ENCODE results near the gene STK24.

Gene STK24

GRCh38 chr13:98528663-98529064 lies 48.2 kb downstream of the STK24 start:
- DNase-seq (ENCODE audit: low read depth, low spot score): peak; percentile 28
- TF ChIP-seq CTCF (IDR thresholded peaks at IDR 0.05; ENCODE audit: low read depth, low read length): no peak
- no peak overlapping the region for H3K4me3 ChIP-seq (ENCODE audit: low read depth, low read length)
- in situ Hi-C loops (cut with HindIII; ENCODE audit: low sequenced_read_pairs): no loop called here

GRCh38 chr13:98527526-98527925 lies 49.4 kb downstream of the STK24 start:
- no peak for DNase-seq (ENCODE audit: low read depth, low spot score)
- no peak overlapping the region for H3K4me3 ChIP-seq (ENCODE audit: low read depth, low read length)
- TF ChIP-seq CTCF (IDR thresholded peaks at IDR 0.05; ENCODE audit: low read depth, low read length): no peak
- in situ Hi-C loops (cut with HindIII; ENCODE audit: low sequenced_read_pairs): no loop called here

GRCh38 chr13:98526182-98526512 lies 50.8 kb downstream of the STK24 start:
- in situ Hi-C loops (cut with HindIII; ENCODE audit: low sequenced_read_pairs): no loop called here
- DNase-seq (ENCODE audit: low read depth, low spot score): peak; percentile 40
- no peak overlapping the region for H3K4me3 ChIP-seq (ENCODE audit: low read depth, low read length)
- TF ChIP-seq CTCF (IDR thresholded peaks at IDR 0.05; ENCODE audit: low read depth, low read length): no peak

- DNase-seq (ENCODE audit: low read depth, low spot score): no peak
- no peak for TF ChIP-seq CTCF (IDR thresholded peaks at IDR 0.05; ENCODE audit: low read depth, low read length)
- H3K4me3 ChIP-seq (ENCODE audit: low read depth, low read length): no peak overlapping the region
- in situ Hi-C loops (cut with HindIII; ENCODE audit: low sequenced_read_pairs): no loop called here
Observed at GRCh38 chr13:98525456-98526181, 51.3 kb downstream of the STK24 start.

GRCh38 chr13:98524793-98525192 lies 52.1 kb downstream of the STK24 start:
- no peak for DNase-seq (ENCODE audit: low read depth, low spot score)
- H3K4me3 ChIP-seq (ENCODE audit: low read depth, low read length): no peak overlapping the region
- in situ Hi-C loops (cut with HindIII; ENCODE audit: low sequenced_read_pairs): no loop called here
- no peak for TF ChIP-seq CTCF (IDR thresholded peaks at IDR 0.05; ENCODE audit: low read depth, low read length)

GRCh38 chr13:98524391-98524790 lies 52.5 kb downstream of the STK24 start:
- H3K4me3 ChIP-seq (ENCODE audit: low read depth, low read length): no peak overlapping the region
- in situ Hi-C loops (cut with HindIII; ENCODE audit: low sequenced_read_pairs): no loop called here
- TF ChIP-seq CTCF (IDR thresholded peaks at IDR 0.05; ENCODE audit: low read depth, low read length): no peak
- DNase-seq (ENCODE audit: low read depth, low spot score): peak; percentile 60
